Smooth muscle cell of the pulmonary artery (primary cell): ENCODE results near the gene KDM2B. TPM values are rescaled to one million over a fixed set of nuclear protein-coding genes. Genes with fewer than 3 reads are reported as not detected.

ENCODE experiments used
- total RNA-seq: library from RNA; depleted of rRNA; stranded (reverse); fragments of >200 nt; gene quantifications from 2 replicates; pipeline ENCODE4 v1.2.3, GENCODE V29; 2014

The KDM2B gene
- total RNA-seq: 24.4 and 34.4 TPM in 2 replicates

DNA sequence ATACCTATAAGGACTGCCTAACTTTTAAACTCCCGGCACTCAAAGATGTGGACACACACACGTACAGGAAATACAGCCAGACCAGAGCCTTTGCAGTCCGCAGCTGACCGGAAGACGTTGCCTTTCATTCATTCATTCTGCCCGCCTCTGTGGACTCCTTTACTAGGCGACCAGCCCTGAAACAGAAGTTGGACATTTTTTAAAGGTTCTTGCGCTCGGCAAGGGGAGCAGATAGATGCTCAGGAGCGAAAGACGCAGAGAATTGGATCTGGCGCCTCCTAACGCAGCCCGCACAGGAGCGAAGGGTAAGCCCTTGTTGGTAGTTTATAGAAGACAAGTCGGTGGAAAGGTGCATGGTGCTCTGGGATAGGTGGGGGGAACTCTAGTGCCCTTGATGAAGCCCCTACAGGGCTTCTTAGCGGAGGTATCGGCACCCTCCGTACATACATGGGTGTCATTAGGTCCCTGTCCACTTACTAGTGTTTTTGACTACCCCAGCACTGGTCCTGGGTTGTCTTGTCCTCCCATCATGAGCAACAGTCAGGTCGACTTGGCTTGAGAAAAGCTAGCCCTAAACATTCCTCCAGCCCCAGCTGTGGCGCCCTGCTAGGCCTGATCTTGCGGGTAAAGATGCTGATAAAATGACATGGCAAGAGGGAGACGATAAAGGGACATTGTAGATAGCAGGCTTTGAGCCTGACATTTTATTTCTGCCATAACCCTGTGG is at the start of gene KDM2B:
Gene KDM2B, minus strand, starts transcription at position 65 of the 727 bp plus-strand sequence. CDS start 112 bp downstream, outside the sequence.

GRCh38 chr12:121626087-121626852 is 45.4 kb upstream of the KDM2B start, which contains the start of gene ORAI1:
Gene ORAI1, plus strand, starts transcription at chr12:121626530.

DNA sequence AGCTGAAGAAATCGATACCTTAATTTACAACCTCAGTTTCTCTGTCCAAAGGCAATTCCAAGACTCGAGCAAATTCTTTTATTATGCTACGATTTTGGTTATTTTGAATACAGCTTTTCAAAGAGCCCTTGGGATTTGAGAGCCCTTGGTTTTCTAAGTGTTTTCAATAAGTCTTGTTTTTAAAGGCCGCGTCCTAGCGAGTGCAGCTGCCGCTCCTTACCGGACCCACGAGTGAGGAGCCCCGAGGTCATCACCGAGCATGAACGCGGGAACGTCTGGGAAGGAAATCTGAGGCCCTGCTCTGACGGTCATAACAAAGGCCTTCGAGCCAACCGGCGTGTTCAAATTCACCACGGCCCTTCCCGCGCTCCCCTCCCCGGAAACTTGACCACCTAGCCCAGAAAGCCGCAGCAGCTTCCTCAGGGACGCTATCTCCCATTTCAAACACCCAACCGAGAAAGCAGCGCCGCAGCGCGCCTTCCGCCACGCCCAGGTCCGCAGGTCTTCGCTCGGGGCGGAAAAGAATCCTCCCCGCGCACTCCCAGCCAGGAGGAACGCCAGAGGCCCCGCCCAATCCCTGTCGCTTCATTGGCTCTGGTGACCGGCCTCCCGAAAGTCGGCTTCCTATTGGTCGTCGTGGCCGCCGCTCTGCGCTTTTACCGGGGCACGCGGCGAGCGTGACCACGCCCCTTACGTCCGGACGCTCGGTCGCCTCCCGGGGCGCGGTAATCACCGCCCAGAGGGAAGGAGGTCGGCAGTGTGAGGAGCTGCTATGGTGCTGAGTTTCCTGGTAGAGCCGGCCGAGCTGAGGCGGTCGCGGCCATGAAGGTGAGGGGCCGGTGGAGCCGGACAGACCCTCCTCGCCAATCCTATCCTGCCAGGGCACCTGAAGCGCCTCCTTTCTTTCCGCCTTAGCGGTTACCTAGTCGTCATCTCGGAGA is 181.2 kb downstream of the KDM2B start, which contains the start of gene RNF34:
Gene RNF34, plus strand, starts transcription at position 728 of the 941 bp plus-strand sequence. Its CDS starts 95 bp downstream, at position 823.

Other genes with a start within 250 kb of the KDM2B start
- gene ANAPC5, start 228.6 kb downstream of the KDM2B start, total RNA-seq: 133 and 149 TPM in 2 replicates
- gene RNF34, start 180.9 kb downstream of the KDM2B start, total RNA-seq: 61.3 and 88.2 TPM in 2 replicates
- gene ORAI1, start 45.5 kb upstream of the KDM2B start, total RNA-seq: 8.7 and 14.1 TPM in 2 replicates
- gene MORN3, start 88.6 kb upstream of the KDM2B start, total RNA-seq: 0.65 and 0.86 TPM in 2 replicates
- gene TMEM120B, start 131.7 kb upstream of the KDM2B start, total RNA-seq: 14.7 and 26.3 TPM in 2 replicates
- gene RHOF, start 212.7 kb upstream of the KDM2B start, total RNA-seq: 2.2 and 3.9 TPM in 2 replicates
- gene SETD1B, start 223.0 kb upstream of the KDM2B start, total RNA-seq: 4.8 and 5.6 TPM in 2 replicates